GM12878 (cell line): ENCODE measurements around the gene BTBD19. TPM values are rescaled to one million over a fixed set of nuclear protein-coding genes. Genes with fewer than 3 reads are reported as not detected.

Experiments
- BCL11A ChIP-seq: IDR thresholded peaks from 2 replicates; pipeline ENCODE4 v1.6.1; 2011; ENCODE audit warnings: low read depth, low read length
- GABPA ChIP-seq: IDR thresholded peaks from 2 replicates; pipeline ENCODE4 v1.6.1; 2014; ENCODE audit warnings: antibody characterized with exemption, low read depth, mild to moderate bottlenecking, inconsistent platforms
- MTA2 ChIP-seq: fragments of 450-650 bp; IDR thresholded peaks from 2 replicates; pipeline ENCODE4 v1.6.1; 2016; ENCODE audit warnings: low read depth, mild to moderate bottlenecking, moderate library complexity
- MYC ChIP-seq: IDR thresholded peaks from 2 replicates; pipeline ENCODE4 v1.6.1; 2011; ENCODE audit warnings: mild to moderate bottlenecking, low read length, moderate library complexity, inconsistent platforms; ENCODE audit not compliant: insufficient read depth, insufficient replicate concordance, insufficient read length, severe bottlenecking
- POLR2AphosphoS5 ChIP-seq: IDR thresholded peaks from 2 replicates; pipeline ENCODE4 v1.6.1; 2011; ENCODE audit warnings: mild to moderate bottlenecking, low read length, inconsistent platforms
- ZNF384 ChIP-seq: IDR thresholded peaks from 2 replicates; pipeline ENCODE4 v1.6.1; 2012; ENCODE audit warnings: low read depth, mild to moderate bottlenecking, low read length, improper control_type of control experiment, borderline replicate concordance
- polyA plus RNA-seq, 11 experiments: library from polyadenylated mRNA; depleted of rRNA in 4 of 11; unstranded in 6 of 11; stranded (reverse) in 5 of 11; fragments of >200 nt; fragmentation: Nextera tagmentation in 4 of 11; fragmentation: Illumina TruSeq in 1 of 11; extraction: Ambion mirVana in 4 of 11; extraction: Trizol in 1 of 11; gene quantifications; 1 replicate in 1 of 11; 2 replicates in 10 of 11; pipeline versions ENCODE4 v1.2.1 to v1.2.3, GENCODE V29; 2011 to 2016; ENCODE audit warnings: inconsistent platforms in 2 of 11, missing spikeins in 2 of 11, low read depth in 1 of 11
- total RNA-seq, 4 experiments: library from RNA; depleted of rRNA in 3 of 4; stranded (reverse); fragments of >200 nt in 3 of 4; fragmentation: Illumina TruSeq in 1 of 4; extraction: Trizol in 1 of 4; gene quantifications; 2 replicates each; pipeline versions ENCODE4 v1.2.1 to v1.2.3, GENCODE V29; 2013 to 2021
- TF ChIP-seq, protein P1 (sequence below): fragments of 150-350 bp; IDR thresholded peaks from 2 replicates; pipeline ENCODE4 v1.6.1; 2016; ENCODE audit warnings: low read depth, low read length
- TF ChIP-seq, protein P2 (sequence below): fragments of 450-650 bp; IDR thresholded peaks from 2 replicates; pipeline ENCODE4 v1.6.1; 2017; ENCODE audit warnings: mild to moderate bottlenecking, low read depth, inconsistent platforms; ENCODE audit not compliant: poor library complexity, severe bottlenecking
- TF ChIP-seq, protein P3 (sequence below): IDR thresholded peaks from 2 replicates; pipeline ENCODE4 v1.6.1; 2011; ENCODE audit warnings: mild to moderate bottlenecking, low read depth, low read length, moderate library complexity; ENCODE audit not compliant: insufficient replicate concordance
- TF ChIP-seq, protein P4 (sequence below), 3 experiments: IDR thresholded peaks in 2 of 3; conservative IDR thresholded peaks in 1 of 3; 2 replicates each; pipeline ENCODE4 v1.5.1; 2011; ENCODE audit warnings: low read depth in 3 of 3, low read length in 3 of 3, mild to moderate bottlenecking in 3 of 3, control low read depth in 2 of 3, moderate library complexity in 2 of 3, inconsistent platforms in 1 of 3, mixed read lengths in 1 of 3; ENCODE audit not compliant: control insufficient read depth in 2 of 3, insufficient read depth in 1 of 3; ENCODE audit errors: extremely low read depth in 1 of 3
- TF ChIP-seq, protein P5 (sequence below): fragments of 450-650 bp; formaldehyde crosslinking; IDR thresholded peaks from 2 replicates; pipeline ENCODE4 v1.5.0; 2022; ENCODE audit warnings: mild to moderate bottlenecking, missing genetic modification characterization

The BTBD19 gene
- total and polyA plus RNA-seq, 10 of the 15 experiments (the other 5 are each of a cell fraction or from before 2014, with no cell fraction given), result 0.13 to 2.7 (median 0.42) TPM

DNA sequence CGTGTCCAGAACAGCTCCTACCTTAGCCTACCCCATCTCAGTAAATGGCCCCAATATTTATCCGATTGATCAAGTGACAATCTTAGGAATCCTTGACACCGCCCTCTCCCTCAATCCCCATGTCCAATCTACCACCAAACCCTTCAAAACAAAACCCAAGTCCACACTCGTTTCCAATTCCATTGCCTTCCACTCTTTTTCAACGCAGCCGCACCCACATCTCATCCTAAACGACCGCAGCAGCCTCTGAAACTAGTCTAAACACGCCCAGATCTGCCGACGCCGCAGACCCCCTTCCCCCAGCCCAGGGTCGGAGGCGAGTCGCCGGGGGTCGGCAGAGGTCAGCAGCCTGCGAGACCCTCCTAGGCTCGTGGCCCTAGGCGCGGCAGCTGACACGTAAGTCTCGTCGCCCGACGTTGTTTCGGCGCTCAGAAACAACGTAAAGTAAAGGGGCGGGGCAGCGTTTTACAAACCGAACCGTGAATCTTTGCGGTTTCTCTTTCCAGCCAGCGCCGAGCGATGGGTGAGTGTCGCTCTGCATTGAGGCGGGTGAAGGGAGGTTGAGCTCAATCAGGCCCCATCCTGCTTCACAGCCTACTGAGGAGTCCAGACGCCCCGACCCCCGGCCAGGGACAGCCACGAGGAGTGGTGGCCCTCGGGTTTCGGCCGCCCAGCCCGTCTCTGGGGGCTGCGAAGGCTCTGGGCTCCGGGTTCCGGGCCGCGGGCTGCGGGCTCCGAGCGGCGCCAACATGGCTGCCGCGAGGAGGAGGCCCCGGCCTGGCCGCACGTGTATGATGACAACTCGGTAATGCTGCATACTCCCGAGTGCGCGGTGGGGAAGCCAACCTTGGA lies 33.0 kb upstream of the BTBD19 start, which contains the start of gene RPS8 (continued):
- TF ChIP-seq, protein P1, sequence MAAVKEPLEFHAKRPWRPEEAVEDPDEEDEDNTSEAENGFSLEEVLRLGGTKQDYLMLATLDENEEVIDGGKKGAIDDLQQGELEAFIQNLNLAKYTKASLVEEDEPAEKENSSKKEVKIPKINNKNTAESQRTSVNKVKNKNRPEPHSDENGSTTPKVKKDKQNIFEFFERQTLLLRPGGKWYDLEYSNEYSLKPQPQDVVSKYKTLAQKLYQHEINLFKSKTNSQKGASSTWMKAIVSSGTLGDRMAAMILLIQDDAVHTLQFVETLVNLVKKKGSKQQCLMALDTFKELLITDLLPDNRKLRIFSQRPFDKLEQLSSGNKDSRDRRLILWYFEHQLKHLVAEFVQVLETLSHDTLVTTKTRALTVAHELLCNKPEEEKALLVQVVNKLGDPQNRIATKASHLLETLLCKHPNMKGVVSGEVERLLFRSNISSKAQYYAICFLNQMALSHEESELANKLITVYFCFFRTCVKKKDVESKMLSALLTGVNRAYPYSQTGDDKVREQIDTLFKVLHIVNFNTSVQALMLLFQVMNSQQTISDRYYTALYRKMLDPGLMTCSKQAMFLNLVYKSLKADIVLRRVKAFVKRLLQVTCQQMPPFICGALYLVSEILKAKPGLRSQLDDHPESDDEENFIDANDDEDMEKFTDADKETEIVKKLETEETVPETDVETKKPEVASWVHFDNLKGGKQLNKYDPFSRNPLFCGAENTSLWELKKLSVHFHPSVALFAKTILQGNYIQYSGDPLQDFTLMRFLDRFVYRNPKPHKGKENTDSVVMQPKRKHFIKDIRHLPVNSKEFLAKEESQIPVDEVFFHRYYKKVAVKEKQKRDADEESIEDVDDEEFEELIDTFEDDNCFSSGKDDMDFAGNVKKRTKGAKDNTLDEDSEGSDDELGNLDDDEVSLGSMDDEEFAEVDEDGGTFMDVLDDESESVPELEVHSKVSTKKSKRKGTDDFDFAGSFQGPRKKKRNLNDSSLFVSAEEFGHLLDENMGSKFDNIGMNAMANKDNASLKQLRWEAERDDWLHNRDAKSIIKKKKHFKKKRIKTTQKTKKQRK, result no peak
- TF ChIP-seq, protein P2, sequence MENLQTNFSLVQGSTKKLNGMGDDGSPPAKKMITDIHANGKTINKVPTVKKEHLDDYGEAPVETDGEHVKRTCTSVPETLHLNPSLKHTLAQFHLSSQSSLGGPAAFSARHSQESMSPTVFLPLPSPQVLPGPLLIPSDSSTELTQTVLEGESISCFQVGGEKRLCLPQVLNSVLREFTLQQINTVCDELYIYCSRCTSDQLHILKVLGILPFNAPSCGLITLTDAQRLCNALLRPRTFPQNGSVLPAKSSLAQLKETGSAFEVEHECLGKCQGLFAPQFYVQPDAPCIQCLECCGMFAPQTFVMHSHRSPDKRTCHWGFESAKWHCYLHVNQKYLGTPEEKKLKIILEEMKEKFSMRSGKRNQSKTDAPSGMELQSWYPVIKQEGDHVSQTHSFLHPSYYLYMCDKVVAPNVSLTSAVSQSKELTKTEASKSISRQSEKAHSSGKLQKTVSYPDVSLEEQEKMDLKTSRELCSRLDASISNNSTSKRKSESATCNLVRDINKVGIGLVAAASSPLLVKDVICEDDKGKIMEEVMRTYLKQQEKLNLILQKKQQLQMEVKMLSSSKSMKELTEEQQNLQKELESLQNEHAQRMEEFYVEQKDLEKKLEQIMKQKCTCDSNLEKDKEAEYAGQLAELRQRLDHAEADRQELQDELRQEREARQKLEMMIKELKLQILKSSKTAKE, result no peak
- TF ChIP-seq MTA2 (peak; percentile 44; the same call in 1 of the 2 replicates), ZNF384 (no peak), POLR2AphosphoS5 (peak; percentile 100), BCL11A (peak; percentile 54; the same call in 1 of the 2 replicates), GABPA (no peak), MYC (peak; percentile 83)
- TF ChIP-seq, protein P3, sequence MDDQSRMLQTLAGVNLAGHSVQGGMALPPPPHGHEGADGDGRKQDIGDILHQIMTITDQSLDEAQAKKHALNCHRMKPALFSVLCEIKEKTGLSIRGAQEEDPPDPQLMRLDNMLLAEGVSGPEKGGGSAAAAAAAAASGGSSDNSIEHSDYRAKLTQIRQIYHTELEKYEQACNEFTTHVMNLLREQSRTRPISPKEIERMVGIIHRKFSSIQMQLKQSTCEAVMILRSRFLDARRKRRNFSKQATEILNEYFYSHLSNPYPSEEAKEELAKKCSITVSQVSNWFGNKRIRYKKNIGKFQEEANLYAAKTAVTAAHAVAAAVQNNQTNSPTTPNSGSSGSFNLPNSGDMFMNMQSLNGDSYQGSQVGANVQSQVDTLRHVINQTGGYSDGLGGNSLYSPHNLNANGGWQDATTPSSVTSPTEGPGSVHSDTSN, result no peak
- TF ChIP-seq, protein P4, sequence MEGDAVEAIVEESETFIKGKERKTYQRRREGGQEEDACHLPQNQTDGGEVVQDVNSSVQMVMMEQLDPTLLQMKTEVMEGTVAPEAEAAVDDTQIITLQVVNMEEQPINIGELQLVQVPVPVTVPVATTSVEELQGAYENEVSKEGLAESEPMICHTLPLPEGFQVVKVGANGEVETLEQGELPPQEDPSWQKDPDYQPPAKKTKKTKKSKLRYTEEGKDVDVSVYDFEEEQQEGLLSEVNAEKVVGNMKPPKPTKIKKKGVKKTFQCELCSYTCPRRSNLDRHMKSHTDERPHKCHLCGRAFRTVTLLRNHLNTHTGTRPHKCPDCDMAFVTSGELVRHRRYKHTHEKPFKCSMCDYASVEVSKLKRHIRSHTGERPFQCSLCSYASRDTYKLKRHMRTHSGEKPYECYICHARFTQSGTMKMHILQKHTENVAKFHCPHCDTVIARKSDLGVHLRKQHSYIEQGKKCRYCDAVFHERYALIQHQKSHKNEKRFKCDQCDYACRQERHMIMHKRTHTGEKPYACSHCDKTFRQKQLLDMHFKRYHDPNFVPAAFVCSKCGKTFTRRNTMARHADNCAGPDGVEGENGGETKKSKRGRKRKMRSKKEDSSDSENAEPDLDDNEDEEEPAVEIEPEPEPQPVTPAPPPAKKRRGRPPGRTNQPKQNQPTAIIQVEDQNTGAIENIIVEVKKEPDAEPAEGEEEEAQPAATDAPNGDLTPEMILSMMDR (IDR thresholded peaks at IDR 0.05 in 2 of 3, conservative IDR thresholded peaks at IDR 0.05 in 1 of 3; ENCODE audit: control insufficient read depth in 2 of 3, extremely low read depth in 1 of 3, insufficient read depth in 1 of 3, low read depth in 3 of 3, low read length in 3 of 3), result no peak
- TF ChIP-seq, protein P5, sequence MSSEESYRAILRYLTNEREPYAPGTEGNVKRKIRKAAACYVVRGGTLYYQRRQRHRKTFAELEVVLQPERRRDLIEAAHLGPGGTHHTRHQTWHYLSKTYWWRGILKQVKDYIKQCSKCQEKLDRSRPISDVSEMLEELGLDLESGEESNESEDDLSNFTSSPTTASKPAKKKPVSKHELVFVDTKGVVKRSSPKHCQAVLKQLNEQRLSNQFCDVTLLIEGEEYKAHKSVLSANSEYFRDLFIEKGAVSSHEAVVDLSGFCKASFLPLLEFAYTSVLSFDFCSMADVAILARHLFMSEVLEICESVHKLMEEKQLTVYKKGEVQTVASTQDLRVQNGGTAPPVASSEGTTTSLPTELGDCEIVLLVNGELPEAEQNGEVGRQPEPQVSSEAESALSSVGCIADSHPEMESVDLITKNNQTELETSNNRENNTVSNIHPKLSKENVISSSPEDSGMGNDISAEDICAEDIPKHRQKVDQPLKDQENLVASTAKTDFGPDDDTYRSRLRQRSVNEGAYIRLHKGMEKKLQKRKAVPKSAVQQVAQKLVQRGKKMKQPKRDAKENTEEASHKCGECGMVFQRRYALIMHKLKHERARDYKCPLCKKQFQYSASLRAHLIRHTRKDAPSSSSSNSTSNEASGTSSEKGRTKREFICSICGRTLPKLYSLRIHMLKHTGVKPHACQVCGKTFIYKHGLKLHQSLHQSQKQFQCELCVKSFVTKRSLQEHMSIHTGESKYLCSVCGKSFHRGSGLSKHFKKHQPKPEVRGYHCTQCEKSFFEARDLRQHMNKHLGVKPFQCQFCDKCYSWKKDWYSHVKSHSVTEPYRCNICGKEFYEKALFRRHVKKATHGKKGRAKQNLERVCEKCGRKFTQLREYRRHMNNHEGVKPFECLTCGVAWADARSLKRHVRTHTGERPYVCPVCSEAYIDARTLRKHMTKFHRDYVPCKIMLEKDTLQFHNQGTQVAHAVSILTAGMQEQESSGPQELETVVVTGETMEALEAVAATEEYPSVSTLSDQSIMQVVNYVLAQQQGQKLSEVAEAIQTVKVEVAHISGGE (CRISPR knock-in tag), result no peak
